Activated B cell treated with CpG ODN at 0.5 μM for 24 hours (primary cell): ENCODE results near the gene CENPE. TPM values are rescaled to one million over a fixed set of nuclear protein-coding genes. Genes with fewer than 3 reads are reported as not detected.

Source experiments
- ATAC-seq: fragments of 200-7000 bp; cut with Tn5 transposase; one replicate; pipeline ENCODE4 v1.10.0; 2021; ENCODE audit warnings: low read depth, mild to moderate bottlenecking, moderate library complexity
- CTCF ChIA-PET: fragments of 350-600 bp; sonication (Branson Sonifier 250); formaldehyde crosslinking; loops from one replicate; lab custom pipeline; 2021; ENCODE audit warnings: antibody characterized with exemption; lab: Charles Lee
- POLR2A ChIA-PET: fragments of 350-600 bp; sonication (Branson Sonifier 250); formaldehyde crosslinking; loops from one replicate; lab custom pipeline; 2021; ENCODE audit warnings: antibody characterized with exemption; lab: Charles Lee
- DNase-seq: peaks from one replicate; pipeline ENCODE4 v3.0.0; 2022
- H3K27ac Mint-ChIP-seq: one replicate; pipeline ENCODE4 v1.8.0; 2020; ENCODE audit warnings: mixed read lengths
- H3K27me3 Mint-ChIP-seq: one replicate; pipeline ENCODE4 v1.8.0; 2021; ENCODE audit warnings: mixed read lengths
- H3K36me3 Mint-ChIP-seq: one replicate; pipeline ENCODE4 v1.8.0; 2021; ENCODE audit warnings: low read depth, mixed read lengths
- H3K4me1 Mint-ChIP-seq: one replicate; pipeline ENCODE4 v1.8.0; 2021; ENCODE audit warnings: mixed read lengths
- H3K4me3 Mint-ChIP-seq: one replicate; pipeline ENCODE4 v1.8.0; 2020; ENCODE audit warnings: mild to moderate bottlenecking, mixed read lengths
- H3K9me3 Mint-ChIP-seq: one replicate; pipeline ENCODE4 v1.8.0; 2020; ENCODE audit warnings: mixed read lengths
- CTCF ChIP-seq: fragments of 200-600 bp; IDR thresholded peaks from one replicate; pipeline ENCODE4 v1.8.0; 2022; ENCODE audit warnings: antibody characterized with exemption, mild to moderate bottlenecking
- intact Hi-C: fragments of 100-400 bp; cut with micrococcal nuclease; formaldehyde crosslinking; loops from one replicate; pipeline ENCODE4 v1.15.1; 2024
- total RNA-seq: library from RNA; stranded (reverse); gene quantifications from 2 replicates; pipeline ENCODE4 v1.2.3, GENCODE V29; 2022

Gene CENPE
- total RNA-seq, 1 donor from 2014 or later = 2.5 TPM

- POLR2A ChIA-PET = interaction anchor here (0.7 to 3.3 kb wide), 10 partner anchors 13 to 1786 kb away, joined by 3 to 32 read pairs (median 5); partner anchors contain the start of genes MANBA, NFKB1, SLC9B1 and UBE2D3
- CTCF ChIA-PET = interaction anchor here (1.2 to 2.0 kb wide), 3 partner anchors 16 to 29 kb away, joined by 4 to 12 read pairs (median 7); partner anchors contain the start of gene BDH2
- peak overlapping the region; percentile 99 for H3K27ac Mint-ChIP-seq
- peaks cover 45% of the 10 kb centered on the region for H3K4me1 Mint-ChIP-seq
- no peak for TF ChIP-seq CTCF
- peak overlapping the region; percentile 96 for H3K4me3 Mint-ChIP-seq
- ATAC-seq (peak; percentile 64), DNase-seq (peak; percentile 69)
- H3K27me3 Mint-ChIP-seq = no peaks in the 10 kb centered on the region
- H3K36me3 Mint-ChIP-seq = peaks cover 11% of the 10 kb centered on the region
- H3K9me3 Mint-ChIP-seq = no peaks in the 10 kb centered on the region
- intact Hi-C loops = loop anchor here (1.0 to 5.0 kb wide), 10 partner anchors 11 to 1729 kb away; partner anchors contain the start of genes BDH2, CISD2, MANBA and NFKB1
Observed at GRCh38 chr4:103075894-103076746, 122.0 kb downstream of the CENPE start.

GRCh38 chr4:103075435-103075893 is 122.7 kb downstream of the CENPE start:
- no peak for TF ChIP-seq CTCF
- ATAC-seq (no peak), DNase-seq (no peak)
- intact Hi-C loops = loop anchor here (2.0 to 5.0 kb wide), 4 partner anchors 313 to 1728 kb away; partner anchors contain the start of genes MANBA, NFKB1, PPP3CA and SLC39A8
- Mint-ChIP-seq H3K27ac (peak overlapping the region; percentile 99), H3K9me3 (no peaks in the 10 kb centered on the region), H3K27me3 (no peaks in the 10 kb centered on the region), H3K36me3 (peaks cover 14% of the 10 kb centered on the region), H3K4me1 (peaks cover 45% of the 10 kb centered on the region), H3K4me3 (peak overlapping the region; percentile 96)
- CTCF ChIA-PET = no interaction called here
- POLR2A ChIA-PET = interaction anchor here (1.4 to 3.3 kb wide), 3 partner anchors 248 to 457 kb away, joined by 3 to 32 read pairs (median 9); partner anchors contain the start of genes MANBA and UBE2D3

- H3K4me3 Mint-ChIP-seq = peak overlapping the region; percentile 96
- DNase-seq (peak; percentile 16), ATAC-seq (peak; percentile 42)
- H3K9me3 Mint-ChIP-seq = no peaks in the 10 kb centered on the region
- H3K27me3 Mint-ChIP-seq = no peaks in the 10 kb centered on the region
- CTCF ChIA-PET = no interaction called here
- intact Hi-C loops = loop anchor here (2.0 to 5.0 kb wide), 4 partner anchors 313 to 1728 kb away; partner anchors contain the start of genes MANBA, NFKB1, PPP3CA and SLC39A8
- peaks cover 14% of the 10 kb centered on the region for H3K36me3 Mint-ChIP-seq
- TF ChIP-seq CTCF = no peak
- POLR2A ChIA-PET = interaction anchor here (1.4 to 3.3 kb wide), 3 partner anchors 248 to 456 kb away, joined by 3 to 32 read pairs (median 9); partner anchors contain the start of genes MANBA and UBE2D3
- peak overlapping the region; percentile 99 for H3K27ac Mint-ChIP-seq
- peaks cover 45% of the 10 kb centered on the region for H3K4me1 Mint-ChIP-seq
Observed at GRCh38 chr4:103074744-103075434, 123.3 kb downstream of the CENPE start.

GRCh38 chr4:103073792-103074438 is 124.2 kb downstream of the CENPE start:
- peaks cover 14% of the 10 kb centered on the region for H3K36me3 Mint-ChIP-seq
- H3K9me3 Mint-ChIP-seq = no peaks in the 10 kb centered on the region
- ATAC-seq (no peak), DNase-seq (no peak)
- CTCF ChIA-PET = no interaction called here
- TF ChIP-seq CTCF = no peak
- H3K4me1 Mint-ChIP-seq = peaks cover 45% of the 10 kb centered on the region
- POLR2A ChIA-PET = no interaction called here
- intact Hi-C loops = loop anchor here (2.0 kb wide), 1 partner anchor 573 kb away; the partner anchor contains the start of gene NFKB1
- no peaks in the 10 kb centered on the region for H3K27me3 Mint-ChIP-seq
- H3K27ac Mint-ChIP-seq = peak overlapping the region; percentile 99
- H3K4me3 Mint-ChIP-seq = no peak overlapping the region
